Measurements from ENCODE around the gene MRPL49. TPM values are rescaled to one million over a fixed set of nuclear protein-coding genes. Genes with fewer than 3 reads are reported as not detected.

The MRPL49 gene
- 53.6 TPM for polyA plus RNA-seq (2012; ENCODE audit: insufficient read depth, insufficient read length, low read depth)

- H3K27me3 ChIP-seq = no peaks in the 10 kb centered on the region
- H3K36me3 ChIP-seq = peaks cover 10% of the 10 kb centered on the region
- no peaks in the 10 kb centered on the region for H3K4me1 ChIP-seq
- peak within 1 kb of the TSS; percentile 88 for H3K4me3 ChIP-seq (ENCODE audit: low read depth, low read length)
- peak; percentile 94 for DNase-seq
- TF ChIP-seq CTCF (IDR thresholded peaks at IDR 0.05; ENCODE audit: low read depth, low read length) = no peak
- no peaks in the 10 kb centered on the region for H3K9me3 ChIP-seq
Measured at GRCh38 chr11:65121865-65122696, at the start of gene MRPL49, which contains the start of gene FAU. Gene MRPL49 (plus strand): TSS chr11:65122321. CDS start chr11:65122347, 26 bp downstream. Gene FAU (minus strand): TSS chr11:65122134. CDS start chr11:65121813, 321 bp downstream.

- no peak for DNase-seq
- TF ChIP-seq CTCF (IDR thresholded peaks at IDR 0.05; ENCODE audit: low read depth, low read length) = no peak
- Histone ChIP-seq H3K4me1 (no peaks in the 10 kb centered on the region), H3K4me3 (ENCODE audit: low read depth, low read length) (no peak overlapping the region), H3K36me3 (no peaks in the 10 kb centered on the region), H3K9me3 (no peaks in the 10 kb centered on the region), H3K27me3 (no peaks in the 10 kb centered on the region)
Measured at GRCh38 chr11:65072631-65072966, 49.5 kb upstream of the MRPL49 start.

GRCh38 chr11:65077451-65077850 is 44.7 kb upstream of the MRPL49 start:
- peaks cover 3% of the 10 kb centered on the region; the same call in 1 of the 2 replicates for H3K36me3 ChIP-seq
- H3K4me3 ChIP-seq (ENCODE audit: low read depth, low read length) = no peak overlapping the region
- H3K27me3 ChIP-seq = no peaks in the 10 kb centered on the region
- DNase-seq = no peak
- no peaks in the 10 kb centered on the region for H3K9me3 ChIP-seq
- H3K4me1 ChIP-seq = no peaks in the 10 kb centered on the region
- TF ChIP-seq CTCF (IDR thresholded peaks at IDR 0.05; ENCODE audit: low read depth, low read length) = no peak

GRCh38 chr11:65078151-65078550 is 44.0 kb upstream of the MRPL49 start:
- TF ChIP-seq CTCF (IDR thresholded peaks at IDR 0.05; ENCODE audit: low read depth, low read length) = peak; percentile 61
- Histone ChIP-seq H3K4me3 (ENCODE audit: low read depth, low read length) (no peak overlapping the region), H3K36me3 (peaks cover 3% of the 10 kb centered on the region; the same call in 1 of the 2 replicates), H3K27me3 (no peaks in the 10 kb centered on the region), H3K9me3 (no peaks in the 10 kb centered on the region), H3K4me1 (no peaks in the 10 kb centered on the region)
- DNase-seq = peak; percentile 54

- H3K36me3 ChIP-seq = peaks cover 3% of the 10 kb centered on the region; the same call in 1 of the 2 replicates
- no peak for DNase-seq
- TF ChIP-seq CTCF (IDR thresholded peaks at IDR 0.05; ENCODE audit: low read depth, low read length) = no peak
- no peaks in the 10 kb centered on the region for H3K4me1 ChIP-seq
- H3K27me3 ChIP-seq = no peaks in the 10 kb centered on the region
- no peak overlapping the region for H3K4me3 ChIP-seq (ENCODE audit: low read depth, low read length)
- H3K9me3 ChIP-seq = no peaks in the 10 kb centered on the region
Measured at GRCh38 chr11:65078786-65079342, 43.3 kb upstream of the MRPL49 start.

Measured in BE2C (cell line).